Vagina (tissue), 2 donors: ENCODE data around the gene BRINP1. TPM values are rescaled to one million over a fixed set of nuclear protein-coding genes. Genes with fewer than 3 reads are reported as not detected.

Experiments used
- DNase-seq, 2 donors: peaks; one replicate each; pipeline ENCODE4 v3.0.0-alpha.2; 2017; ENCODE audit errors: extremely low spot score in 2 of 2
- H3K27ac ChIP-seq: fragments of 200-600 bp; sonication (generic); one replicate; pipeline ENCODE4 v1.5.1; 2019
- H3K27me3 ChIP-seq: fragments of 200-600 bp; sonication (generic); one replicate; pipeline ENCODE4 v1.5.1; 2019
- H3K36me3 ChIP-seq, 2 donors: fragments of 200-600 bp; sonication (generic); one replicate each; pipeline ENCODE4 v1.5.1; 2017 to 2019
- H3K4me1 ChIP-seq: fragments of 200-600 bp; sonication (generic); one replicate; pipeline ENCODE4 v1.5.1; 2019
- H3K4me3 ChIP-seq, 2 donors: fragments of 200-600 bp; sonication (generic); 1 replicate in 1 of 2; 2 replicates in 1 of 2; pipeline ENCODE4 v1.5.1; 2016 to 2019
- H3K9me3 ChIP-seq: fragments of 200-600 bp; sonication (generic); one replicate; pipeline ENCODE4 v1.5.1; 2019
- CTCF ChIP-seq, 3 experiments: fragments of 450-650 bp in 2 of 3; fragments of 200-600 bp in 1 of 3; sonication (generic) in 1 of 3; IDR thresholded peaks; one replicate each; pipeline ENCODE4 v1.5.1; 2017 to 2019; ENCODE audit warnings: antibody characterized with exemption in 3 of 3, mild to moderate bottlenecking in 2 of 3, moderate library complexity in 2 of 3
- POLR2A ChIP-seq, 2 donors: fragments of 450-650 bp; IDR thresholded peaks; one replicate each; pipeline ENCODE4 v1.6.1; 2017; ENCODE audit warnings: antibody characterized with exemption in 2 of 2, mild to moderate bottlenecking in 2 of 2, moderate library complexity in 2 of 2
- POLR2AphosphoS5 ChIP-seq, 2 donors: sonication (generic); formaldehyde crosslinking; IDR thresholded peaks; one replicate each; pipeline ENCODE4 v1.9.0; 2017; ENCODE audit warnings: antibody characterized with exemption in 2 of 2, mild to moderate bottlenecking in 2 of 2, low read depth in 1 of 2; ENCODE audit not compliant: insufficient read depth in 1 of 2
- intact Hi-C: fragments of 100-400 bp; cut with DNase I; formaldehyde crosslinking; loops from one replicate; pipeline ENCODE4 v1.15.1; 2023
- total RNA-seq: library from RNA; depleted of rRNA; stranded (reverse); fragments of >200 nt; gene quantifications from one replicate; pipeline ENCODE4 v1.2.3, GENCODE V29; 2016

BRINP1 gene
- total RNA-seq, 1 donor from 2014 or later: 0.49 TPM

- intact Hi-C loops: no loop called here
Observed at GRCh38 chr9:119333507-119334229, 35.6 kb downstream of the BRINP1 start.

GRCh38 chr9:119332522-119332921, 36.7 kb downstream of the BRINP1 start:
- no peak for TF ChIP-seq POLR2AphosphoS5 (IDR thresholded peaks at IDR 0.05; ENCODE audit: insufficient read depth in 1 of 2, low read depth in 1 of 2)
- no peak for TF ChIP-seq CTCF (IDR thresholded peaks at IDR 0.05)
- TF ChIP-seq POLR2A (IDR thresholded peaks at IDR 0.05): no peak
- Histone ChIP-seq H3K4me1 (no peaks in the 10 kb centered on the region), H3K9me3 (no peaks in the 10 kb centered on the region), H3K4me3 (no peak overlapping the region), H3K27me3 (no peaks in the 10 kb centered on the region), H3K27ac (no peak overlapping the region), H3K36me3 (no peaks in the 10 kb centered on the region)
- intact Hi-C loops: no loop called here
- DNase-seq: no peak

More at GRCh38 chr9:119333507-119334229, 35.6 kb downstream of the BRINP1 start:
- Histone ChIP-seq H3K27me3 (no peaks in the 10 kb centered on the region), H3K9me3 (no peaks in the 10 kb centered on the region), H3K4me1 (no peaks in the 10 kb centered on the region), H3K27ac (no peak overlapping the region), H3K4me3 (no peak overlapping the region), H3K36me3 (no peaks in the 10 kb centered on the region)
- no peak for DNase-seq
- TF ChIP-seq POLR2AphosphoS5 (IDR thresholded peaks at IDR 0.05; ENCODE audit: insufficient read depth in 1 of 2, low read depth in 1 of 2): no peak
- TF ChIP-seq POLR2A (IDR thresholded peaks at IDR 0.05): no peak
- TF ChIP-seq CTCF (IDR thresholded peaks at IDR 0.05): no peak

GRCh38 chr9:119322184-119322583, 47.1 kb downstream of the BRINP1 start:
- Histone ChIP-seq H3K36me3 (no peaks in the 10 kb centered on the region), H3K4me1 (no peaks in the 10 kb centered on the region), H3K27me3 (no peaks in the 10 kb centered on the region), H3K27ac (no peak overlapping the region), H3K9me3 (no peaks in the 10 kb centered on the region), H3K4me3 (no peak overlapping the region)
- no peak for DNase-seq
- TF ChIP-seq POLR2A (IDR thresholded peaks at IDR 0.05) (no peak), POLR2AphosphoS5 (IDR thresholded peaks at IDR 0.05; ENCODE audit: insufficient read depth in 1 of 2, low read depth in 1 of 2) (no peak), CTCF (IDR thresholded peaks at IDR 0.05) (no peak)
- intact Hi-C loops: no loop called here

- no peak for DNase-seq
- Histone ChIP-seq H3K36me3 (no peaks in the 10 kb centered on the region), H3K27ac (no peak overlapping the region), H3K4me1 (no peaks in the 10 kb centered on the region), H3K4me3 (no peak overlapping the region), H3K27me3 (no peaks in the 10 kb centered on the region), H3K9me3 (no peaks in the 10 kb centered on the region)
- TF ChIP-seq POLR2A (IDR thresholded peaks at IDR 0.05) (no peak), CTCF (IDR thresholded peaks at IDR 0.05) (no peak), POLR2AphosphoS5 (IDR thresholded peaks at IDR 0.05; ENCODE audit: insufficient read depth in 1 of 2, low read depth in 1 of 2) (no peak)
- intact Hi-C loops: no loop called here
Observed at GRCh38 chr9:119318371-119318770, 50.9 kb downstream of the BRINP1 start.

- H3K9me3 ChIP-seq: no peaks in the 10 kb centered on the region
- DNase-seq: peak in 1 of 2 donors; percentile 20
- TF ChIP-seq POLR2A (IDR thresholded peaks at IDR 0.05): no peak
- TF ChIP-seq CTCF (IDR thresholded peaks at IDR 0.05): no peak
- no peak for TF ChIP-seq POLR2AphosphoS5 (IDR thresholded peaks at IDR 0.05; ENCODE audit: insufficient read depth in 1 of 2, low read depth in 1 of 2)
- no peak overlapping the region for H3K27ac ChIP-seq
- H3K4me3 ChIP-seq: no peak overlapping the region
- no peaks in the 10 kb centered on the region for H3K4me1 ChIP-seq
- H3K27me3 ChIP-seq: no peaks in the 10 kb centered on the region
- no peaks in the 10 kb centered on the region for H3K36me3 ChIP-seq
- intact Hi-C loops: no loop called here
Observed at GRCh38 chr9:119313846-119314245, 55.4 kb downstream of the BRINP1 start.
